Mesenchymal stem cell (in vitro differentiated cells and primary cell): ENCODE results near the gene ARMC9.
A peak's percentile ranks its signal among the peaks of the same experiment; 100 is the strongest.

ENCODE experiments used
- DNase-seq: peaks from one replicate; pipeline ENCODE4 v3.0.0-alpha.2; 2013
- H2AFZ ChIP-seq: one replicate; pipeline ENCODE4 v1.6.1; 2013; ENCODE audit warnings: low read depth, mild to moderate bottlenecking, control low read depth, inconsistent platforms, low read length, moderate library complexity
- H2AK5ac ChIP-seq: 2 replicates; pipeline ENCODE4 v1.6.1; 2013; ENCODE audit warnings: low read length, moderate library complexity, mild to moderate bottlenecking, inconsistent platforms; ENCODE audit not compliant: severe bottlenecking
- H2BK120ac ChIP-seq: one replicate; pipeline ENCODE4 v1.6.1; 2013; ENCODE audit warnings: low read depth, mild to moderate bottlenecking, inconsistent platforms, low read length, moderate library complexity
- H2BK12ac ChIP-seq, 2 experiments: one replicate each; pipeline ENCODE4 v1.6.1; 2013; ENCODE audit warnings: inconsistent platforms in 2 of 2, low read length in 2 of 2, mild to moderate bottlenecking in 2 of 2, moderate library complexity in 2 of 2, control low read depth in 1 of 2
- H2BK15ac ChIP-seq: one replicate; pipeline ENCODE4 v1.6.1; 2013; ENCODE audit warnings: mild to moderate bottlenecking, low read depth, inconsistent platforms; ENCODE audit not compliant: poor library complexity, severe bottlenecking
- H2BK5ac ChIP-seq: 2 replicates; pipeline ENCODE4 v1.6.1; 2013; ENCODE audit warnings: low read depth, mild to moderate bottlenecking, low read length, control low read depth, inconsistent platforms; ENCODE audit not compliant: poor library complexity, severe bottlenecking
- H3K14ac ChIP-seq, 2 experiments: one replicate each; pipeline ENCODE4 v1.6.1; 2013; ENCODE audit warnings: inconsistent platforms in 2 of 2, low read length in 2 of 2, control low read depth in 1 of 2, mild to moderate bottlenecking in 1 of 2, moderate library complexity in 1 of 2
- H3K18ac ChIP-seq, 2 experiments: one replicate each; pipeline ENCODE4 v1.6.1; 2013; ENCODE audit warnings: inconsistent platforms in 2 of 2, low read length in 2 of 2, control low read depth in 1 of 2, low read depth in 1 of 2, mild to moderate bottlenecking in 1 of 2
- H3K23ac ChIP-seq, 2 experiments: one replicate each; pipeline ENCODE4 v1.6.1; 2013; ENCODE audit warnings: inconsistent platforms in 2 of 2, low read length in 2 of 2, mild to moderate bottlenecking in 2 of 2, moderate library complexity in 2 of 2, control low read depth in 1 of 2
- H3K27ac ChIP-seq: 2 replicates; pipeline ENCODE4 v1.5.1; 2013; ENCODE audit warnings: mild to moderate bottlenecking, moderate library complexity, low read length, control low read depth, inconsistent platforms; ENCODE audit not compliant: poor library complexity, severe bottlenecking
- H3K27me3 ChIP-seq, 2 experiments: 2 replicates each; pipeline versions ENCODE4 v1.6.1 to v1.7.0; 2013; ENCODE audit warnings: low read length in 2 of 2, mild to moderate bottlenecking in 2 of 2, moderate library complexity in 2 of 2, control low read depth in 1 of 2, inconsistent platforms in 1 of 2; ENCODE audit not compliant: control insufficient read depth in 1 of 2, insufficient read depth in 1 of 2
- H3K36me3 ChIP-seq, 2 experiments: 2 replicates each; pipeline versions ENCODE4 v1.6.1 to v1.7.0; 2013; ENCODE audit warnings: low read length in 2 of 2, control low read depth in 1 of 2, inconsistent platforms in 1 of 2, low read depth in 1 of 2, mild to moderate bottlenecking in 1 of 2; ENCODE audit not compliant: insufficient read depth in 2 of 2, control insufficient read depth in 1 of 2
- H3K4ac ChIP-seq, 2 experiments: one replicate each; pipeline ENCODE4 v1.6.1; 2013; ENCODE audit warnings: inconsistent platforms in 2 of 2, low read length in 2 of 2, mild to moderate bottlenecking in 2 of 2, moderate library complexity in 2 of 2, control low read depth in 1 of 2, low read depth in 1 of 2
- H3K4me1 ChIP-seq: 2 replicates; pipeline ENCODE4 v1.6.1; 2013; ENCODE audit warnings: low read depth, low read length, control low read depth; ENCODE audit not compliant: control insufficient read depth, insufficient read depth
- H3K4me2 ChIP-seq: 2 replicates; pipeline ENCODE4 v1.6.1; 2013; ENCODE audit warnings: low read length, mild to moderate bottlenecking, inconsistent platforms; ENCODE audit not compliant: poor library complexity, severe bottlenecking
- H3K4me3 ChIP-seq, 2 experiments: 2 replicates each; pipeline versions ENCODE4 v1.5.1 to v1.7.0; 2013; ENCODE audit warnings: low read length in 2 of 2, mild to moderate bottlenecking in 2 of 2, control low read depth in 1 of 2, low read depth in 1 of 2; ENCODE audit not compliant: insufficient read depth in 1 of 2
- H3K79me1 ChIP-seq: replicated peaks from 2 replicates; pipeline ENCODE4 v1.6.1; 2013; ENCODE audit warnings: mild to moderate bottlenecking, control low read depth, low read length, inconsistent platforms; ENCODE audit not compliant: poor library complexity, severe bottlenecking
- H3K9ac ChIP-seq: 2 replicates; pipeline ENCODE4 v1.7.0; 2013; ENCODE audit warnings: mild to moderate bottlenecking, low read length, moderate library complexity
- H3K9me3 ChIP-seq: 2 replicates; pipeline ENCODE4 v1.7.0; 2013; ENCODE audit warnings: mild to moderate bottlenecking, low read length; ENCODE audit not compliant: control insufficient read depth
- H4K8ac ChIP-seq: one replicate; pipeline ENCODE4 v1.6.1; 2013; ENCODE audit warnings: inconsistent platforms, mild to moderate bottlenecking, low read length, moderate library complexity
- H4K91ac ChIP-seq: one replicate; pipeline ENCODE4 v1.6.1; 2013; ENCODE audit warnings: mild to moderate bottlenecking, low read length, inconsistent platforms
- WGBS: methylation state at CpG from one replicate; pipeline ENCODE4 v1.1.7; 2013; ENCODE audit warnings: mixed read lengths; 5-methylcytosine and 5-hydroxymethylcytosine counted together

ARMC9 gene

DNA sequence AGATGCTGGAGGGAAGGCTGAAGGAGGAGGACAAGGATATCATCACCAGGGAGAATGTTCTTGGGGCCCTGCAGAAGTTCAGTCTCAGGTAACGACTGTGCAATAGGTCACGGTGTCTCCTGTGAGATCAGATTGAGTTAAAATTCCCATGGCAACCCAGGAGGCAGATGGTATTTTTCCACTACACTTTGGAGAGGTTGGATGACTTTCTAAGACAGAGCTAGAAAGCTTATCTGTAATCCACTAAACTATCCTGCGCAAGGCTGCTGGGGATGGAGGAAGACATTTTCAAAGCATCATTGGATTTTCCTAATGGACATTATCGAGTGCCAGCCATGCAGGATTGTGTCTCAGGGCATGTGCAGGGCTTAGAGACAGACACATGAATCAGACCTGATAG, 74.6 kb downstream of the ARMC9 start:
- Histone ChIP-seq H3K79me1 (peaks cover 16% of the 10 kb centered on the region), H2BK12ac (no peak overlapping the region), H3K18ac (no peak overlapping the region), H3K27ac (no peak overlapping the region), H2AK5ac (no peak overlapping the region), H2BK5ac (no peak overlapping the region), H2BK120ac (no peak overlapping the region), H3K4me2 (no peak overlapping the region), H3K4me1 (peaks cover 4% of the 10 kb centered on the region), H4K91ac (no peak overlapping the region), H2AFZ (no peak overlapping the region), H2BK15ac (no peak overlapping the region), H3K14ac (peak overlapping the region in 1 of 2 experiments; percentile 36), H3K4me3 (no peak overlapping the region), H4K8ac (no peak overlapping the region), H3K9ac (no peak overlapping the region), H3K23ac (no peak overlapping the region), H3K36me3 (peaks cover 57 to 90% of the 10 kb centered on the region in 2 experiments), H3K9me3 (no peaks in the 10 kb centered on the region), H3K4ac (no peak overlapping the region), H3K27me3 (no peaks in the 10 kb centered on the region)
- WGBS = 98% methylated on average over 4 of the region's 4 CpGs
- no peak for DNase-seq

DNA sequence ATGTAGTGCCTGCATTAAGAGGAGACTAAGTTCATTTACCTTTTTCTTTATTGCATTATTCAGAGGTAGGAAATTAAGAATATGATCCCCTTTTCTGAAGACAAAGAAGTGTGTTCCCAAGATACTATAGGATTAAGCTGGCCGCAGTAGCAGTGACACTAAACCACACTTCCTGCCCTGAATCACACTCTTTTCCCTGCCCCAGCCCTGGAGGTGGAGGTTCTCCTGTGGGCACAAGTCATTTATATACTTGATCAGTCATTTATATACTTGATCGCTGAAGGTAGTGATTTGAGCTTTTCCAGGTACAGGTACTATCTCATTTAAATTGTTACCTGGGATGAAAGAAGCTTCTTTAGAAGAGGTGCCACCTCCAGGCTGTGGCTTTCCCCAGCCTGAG, 78.6 kb downstream of the ARMC9 start:
- Histone ChIP-seq H4K91ac (no peak overlapping the region), H3K4me3 (no peak overlapping the region), H3K18ac (no peak overlapping the region), H3K27me3 (no peaks in the 10 kb centered on the region), H3K14ac (no peak overlapping the region), H2BK5ac (no peak overlapping the region), H2BK15ac (no peak overlapping the region), H3K4me1 (peaks cover 4% of the 10 kb centered on the region), H3K9me3 (no peaks in the 10 kb centered on the region), H3K36me3 (peaks cover 65 to 89% of the 10 kb centered on the region in 2 experiments), H2BK120ac (no peak overlapping the region), H2AK5ac (no peak overlapping the region), H2AFZ (no peak overlapping the region), H2BK12ac (no peak overlapping the region), H3K23ac (no peak overlapping the region), H3K4ac (no peak overlapping the region), H4K8ac (no peak overlapping the region), H3K9ac (no peak overlapping the region), H3K27ac (no peak overlapping the region), H3K4me2 (no peak overlapping the region), H3K79me1 (peaks cover 15% of the 10 kb centered on the region)
- no peak for DNase-seq
- 97% methylated on average over 2 of the region's 2 CpGs for WGBS

DNA sequence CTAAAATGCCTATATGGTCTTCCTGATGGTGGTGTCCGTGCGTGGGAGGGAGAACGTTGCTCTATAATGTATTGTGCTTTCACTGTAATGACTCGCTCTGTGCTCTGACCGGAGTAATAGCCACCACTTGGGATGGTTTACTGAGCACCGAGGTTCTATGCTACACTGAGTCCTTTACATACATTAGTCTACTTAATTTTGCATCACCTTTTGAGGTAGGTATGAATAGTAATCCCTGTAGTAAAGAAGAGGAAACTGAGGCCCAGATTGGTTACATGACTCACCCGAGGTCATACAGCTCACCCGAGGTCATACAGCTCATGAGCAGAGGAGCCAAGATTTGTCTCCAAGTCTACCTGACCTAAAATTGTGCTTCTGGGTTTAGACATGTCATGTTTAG, 79.5 kb downstream of the ARMC9 start:
- no peak overlapping the region for H3K4me2 ChIP-seq
- no peak for DNase-seq
- H3K14ac ChIP-seq = no peak overlapping the region
- no peaks in the 10 kb centered on the region for H3K27me3 ChIP-seq
- H3K4me3 ChIP-seq = no peak overlapping the region
- H3K4ac ChIP-seq = no peak overlapping the region
- H3K4me1 ChIP-seq = peaks cover 2% of the 10 kb centered on the region
- H2BK120ac ChIP-seq = no peak overlapping the region
- H3K9ac ChIP-seq = no peak overlapping the region
- H3K23ac ChIP-seq = no peak overlapping the region
- H3K9me3 ChIP-seq = no peaks in the 10 kb centered on the region
- H3K36me3 ChIP-seq = peaks cover 59 to 90% of the 10 kb centered on the region in 2 experiments
- no peak overlapping the region for H2BK15ac ChIP-seq
- no peak overlapping the region for H2BK5ac ChIP-seq
- H4K8ac ChIP-seq = no peak overlapping the region
- H2AK5ac ChIP-seq = no peak overlapping the region
- no peak overlapping the region for H2AFZ ChIP-seq
- H2BK12ac ChIP-seq = no peak overlapping the region
- no peak overlapping the region for H3K27ac ChIP-seq
- H3K79me1 ChIP-seq = peaks cover 8% of the 10 kb centered on the region
- no peak overlapping the region for H3K18ac ChIP-seq
- H4K91ac ChIP-seq = no peak overlapping the region
- 89% methylated on average over 7 of the region's 8 CpGs for WGBS

DNA sequence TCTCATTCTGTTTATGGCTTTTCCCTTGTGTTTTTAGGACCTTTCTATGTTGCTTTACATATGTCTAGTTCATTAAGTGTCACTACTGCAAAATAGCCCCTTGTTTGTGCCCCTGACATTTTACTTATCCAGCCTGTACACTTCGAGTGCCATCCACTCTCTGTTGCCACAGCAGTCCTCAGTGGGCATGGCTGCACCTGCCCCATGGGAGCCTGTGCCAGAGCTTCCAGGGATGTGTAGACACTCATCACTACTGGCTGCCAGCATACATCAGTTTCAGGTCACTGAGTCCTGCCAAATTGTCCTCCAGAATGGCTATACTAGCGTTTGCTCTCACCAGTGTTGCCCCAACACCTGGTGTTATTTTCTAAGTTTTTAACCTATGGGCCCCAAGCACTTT, 80.4 kb downstream of the ARMC9 start:
- no peaks in the 10 kb centered on the region for H3K4me1 ChIP-seq
- no peak overlapping the region for H3K4me2 ChIP-seq
- H3K4ac ChIP-seq = no peak overlapping the region
- H3K4me3 ChIP-seq = no peak overlapping the region
- H2AK5ac ChIP-seq = no peak overlapping the region
- H3K27ac ChIP-seq = no peak overlapping the region
- no peak for DNase-seq
- no peak overlapping the region for H2BK15ac ChIP-seq
- H2AFZ ChIP-seq = no peak overlapping the region
- 98% methylated on average over 1 of the region's 2 CpGs for WGBS
- no peaks in the 10 kb centered on the region for H3K9me3 ChIP-seq
- no peak overlapping the region for H3K9ac ChIP-seq
- H3K14ac ChIP-seq = no peak overlapping the region
- no peak overlapping the region for H4K8ac ChIP-seq
- H2BK12ac ChIP-seq = no peak overlapping the region
- no peak overlapping the region for H2BK5ac ChIP-seq
- no peak overlapping the region for H2BK120ac ChIP-seq
- H4K91ac ChIP-seq = no peak overlapping the region
- no peaks in the 10 kb centered on the region for H3K27me3 ChIP-seq
- no peak overlapping the region for H3K23ac ChIP-seq
- H3K36me3 ChIP-seq = peaks cover 58 to 90% of the 10 kb centered on the region in 2 experiments
- no peak overlapping the region for H3K18ac ChIP-seq
- peaks cover 5% of the 10 kb centered on the region for H3K79me1 ChIP-seq
